MV-4-11 (cell line): Measurements from ENCODE around the gene RFX1.

Source experiments
- DNase-seq: peaks from one replicate; lab custom pipeline; 2025; lab: John Stamatoyannopoulos, UW

The RFX1 gene

GRCh38 chr19:13995878-13996765, 10.0 kb downstream of the RFX1 start:
- no peak for DNase-seq

- no peak for DNase-seq
Observed at GRCh38 chr19:13995017-13995728, 10.9 kb downstream of the RFX1 start.

GRCh38 chr19:13993590-13994300, 12.4 kb downstream of the RFX1 start:
- DNase-seq: no peak

GRCh38 chr19:13992025-13992424, 14.1 kb downstream of the RFX1 start:
- DNase-seq: no peak

GRCh38 chr19:13990085-13990484, 16.0 kb downstream of the RFX1 start:
- DNase-seq: no peak

- DNase-seq: no peak
Observed at GRCh38 chr19:13989487-13989886, 16.6 kb downstream of the RFX1 start.

GRCh38 chr19:13987101-13987890, 18.8 kb downstream of the RFX1 start:
- DNase-seq: peak; percentile 15

- peak; percentile 99 for DNase-seq
Observed at GRCh38 chr19:13986348-13986904, 19.7 kb downstream of the RFX1 start.

- no peak for DNase-seq
Observed at GRCh38 chr19:13985771-13986347, 20.3 kb downstream of the RFX1 start.

GRCh38 chr19:13984875-13985741, 21.0 kb downstream of the RFX1 start:
- peak; percentile 68 for DNase-seq

- DNase-seq: no peak
Observed at GRCh38 chr19:13984186-13984585, 21.9 kb downstream of the RFX1 start.

GRCh38 chr19:13983213-13983889, 22.8 kb downstream of the RFX1 start:
- no peak for DNase-seq

- DNase-seq: no peak
Observed at GRCh38 chr19:13982773-13983172, 23.3 kb downstream of the RFX1 start.

- DNase-seq: no peak
Observed at GRCh38 chr19:13981988-13982501, 24.1 kb downstream of the RFX1 start.

GRCh38 chr19:13981467-13981866, 24.7 kb downstream of the RFX1 start:
- DNase-seq: no peak

- no peak for DNase-seq
Observed at GRCh38 chr19:13981021-13981420, 25.1 kb downstream of the RFX1 start.

- DNase-seq: no peak
Observed at GRCh38 chr19:13980340-13980739, 25.8 kb downstream of the RFX1 start.

GRCh38 chr19:13979686-13980085, 26.4 kb downstream of the RFX1 start:
- no peak for DNase-seq

GRCh38 chr19:13979244-13979615, 26.9 kb downstream of the RFX1 start:
- DNase-seq: no peak
